ENCODE results near the gene ADRA2B. TPM values are rescaled to one million over a fixed set of nuclear protein-coding genes. Genes with fewer than 3 reads are reported as not detected.
"Not testable (repeated sequence)": the region's sequence is repeated elsewhere in the genome, so short reads cannot be mapped to it uniquely, and the experiment has no call there.

ADRA2B gene
- total RNA-seq, 1 donor from 2014 or later: 0.32 TPM

DNA sequence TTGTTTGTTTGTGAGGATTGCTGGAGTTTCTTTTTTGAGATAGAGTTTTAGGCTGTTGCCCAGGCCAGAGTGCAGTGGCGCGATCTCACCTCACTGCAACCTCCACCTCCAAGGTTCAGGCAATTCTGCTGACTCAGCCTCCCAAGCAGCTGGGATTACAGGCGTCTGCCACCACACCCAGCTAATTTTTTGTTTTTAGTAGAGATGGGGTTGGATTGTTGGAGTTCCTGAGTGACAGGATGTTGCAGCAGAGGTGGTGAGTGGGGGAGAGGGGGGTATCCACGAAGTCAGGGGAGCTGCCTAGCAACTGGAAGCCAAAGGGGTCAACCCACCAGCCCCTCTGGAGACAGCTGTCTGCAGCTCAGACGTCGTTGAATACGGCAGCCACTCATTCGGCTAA lies 46.5 kb downstream of the ADRA2B start:
- not testable (repeated sequence) for DNase-seq, H3K4me3 ChIP-seq, ATAC-seq

DNA sequence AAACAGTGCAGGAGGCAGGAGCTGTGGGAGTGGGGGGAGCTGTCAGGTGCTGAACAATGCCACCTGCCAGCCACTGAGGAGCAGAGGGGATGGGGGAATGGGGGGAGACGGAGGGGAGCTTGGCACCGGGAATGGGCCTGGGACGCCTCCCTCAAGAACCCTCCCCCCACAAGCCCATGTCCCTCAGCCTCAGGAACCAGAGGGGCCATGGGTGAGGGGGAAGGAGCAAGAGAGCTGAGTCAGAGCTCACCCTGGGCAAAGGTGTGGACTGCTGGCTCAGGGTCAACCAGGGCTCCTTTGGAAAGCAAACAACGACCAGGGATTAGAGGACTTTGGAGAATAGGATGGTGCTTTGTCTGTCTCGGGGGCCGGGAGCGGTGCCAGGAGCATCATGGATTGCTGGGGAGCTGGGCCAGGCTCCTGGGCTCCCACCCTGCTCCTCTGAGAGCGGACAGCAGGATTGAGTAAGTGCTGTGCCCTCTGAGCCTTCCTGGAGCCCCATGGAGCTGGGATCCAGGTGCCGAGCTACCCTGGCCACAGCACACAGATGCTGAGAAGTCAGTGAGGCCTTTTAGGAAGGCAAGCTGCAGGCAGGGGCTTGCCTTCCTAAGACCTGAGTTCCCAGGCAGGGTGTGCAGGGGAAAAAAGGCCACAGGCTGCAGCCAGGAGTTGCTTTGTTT lies 48.3 kb downstream of the ADRA2B start:
- H3K27ac ChIP-seq: not testable (repeated sequence)

More for the DNA sequence above, 46.5 kb downstream of the ADRA2B start:
- H3K4me1 ChIP-seq; intact Hi-C loops (cut with DNase I); H3K27ac ChIP-seq; H3K27me3 ChIP-seq (ENCODE audit: low read depth); H3K9me3 ChIP-seq; H3K36me3 ChIP-seq: not testable (repeated sequence)

DNA sequence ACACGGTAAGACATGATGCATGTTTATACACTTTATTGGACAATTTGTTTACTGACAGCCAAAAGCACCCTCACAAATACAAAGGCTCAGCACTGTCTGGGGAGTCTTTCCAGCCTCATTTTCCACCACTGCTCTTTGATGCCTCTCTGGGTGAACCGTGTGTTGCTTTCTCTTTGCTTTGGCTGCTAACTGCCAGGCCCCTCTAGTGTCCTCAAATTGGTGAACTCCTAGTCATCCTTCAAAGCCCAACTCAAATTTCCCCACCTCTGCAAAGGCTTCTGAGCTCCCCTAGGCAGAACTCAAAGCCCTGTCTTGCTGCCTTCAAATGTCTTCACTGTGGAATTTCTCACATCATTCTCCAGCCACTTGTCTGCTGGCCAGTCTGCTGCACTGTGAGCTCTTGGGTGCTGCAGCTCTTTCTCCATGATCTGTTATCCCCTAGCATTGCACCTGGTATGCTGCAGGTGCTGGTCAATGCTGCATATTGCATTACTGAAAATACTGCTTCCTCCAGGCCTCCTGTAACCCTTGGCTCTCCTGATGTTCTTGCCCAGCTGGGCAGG lies 49.2 kb downstream of the ADRA2B start:
- H3K4me1 ChIP-seq; H3K27ac ChIP-seq; DNase-seq; H3K36me3 ChIP-seq; H3K9me3 ChIP-seq; H3K4me3 ChIP-seq; ATAC-seq; H3K27me3 ChIP-seq (ENCODE audit: low read depth); intact Hi-C loops (cut with DNase I): not testable (repeated sequence)

More for the DNA sequence above, 48.3 kb downstream of the ADRA2B start:
- H3K9me3 ChIP-seq; DNase-seq; H3K4me1 ChIP-seq; H3K36me3 ChIP-seq; ATAC-seq; intact Hi-C loops (cut with DNase I); H3K27me3 ChIP-seq (ENCODE audit: low read depth); H3K4me3 ChIP-seq: not testable (repeated sequence)

DNA sequence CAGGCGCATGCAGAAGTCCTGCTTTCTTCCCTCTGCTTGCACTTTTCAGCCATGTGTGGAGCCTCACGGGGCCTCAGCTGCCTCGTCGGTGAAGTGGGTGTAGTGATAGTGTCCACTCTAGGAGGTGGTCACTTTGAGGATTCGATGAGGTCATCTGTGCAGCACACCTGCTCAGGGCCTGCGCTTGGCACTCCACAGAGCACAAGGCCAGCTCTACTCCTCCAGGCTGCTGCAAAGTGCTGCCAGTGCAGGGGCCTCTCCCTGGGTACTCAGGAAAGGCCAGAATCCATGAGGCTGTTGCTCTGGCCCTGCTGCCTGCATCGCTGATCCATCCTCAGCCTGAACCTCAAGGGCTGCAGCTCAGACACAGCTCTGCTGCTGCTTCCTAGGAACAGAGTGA lies 49.9 kb downstream of the ADRA2B start:
- ATAC-seq; H3K27me3 ChIP-seq (ENCODE audit: low read depth); H3K27ac ChIP-seq; H3K36me3 ChIP-seq; DNase-seq; intact Hi-C loops (cut with DNase I); H3K4me1 ChIP-seq; H3K9me3 ChIP-seq; H3K4me3 ChIP-seq: not testable (repeated sequence)

DNA sequence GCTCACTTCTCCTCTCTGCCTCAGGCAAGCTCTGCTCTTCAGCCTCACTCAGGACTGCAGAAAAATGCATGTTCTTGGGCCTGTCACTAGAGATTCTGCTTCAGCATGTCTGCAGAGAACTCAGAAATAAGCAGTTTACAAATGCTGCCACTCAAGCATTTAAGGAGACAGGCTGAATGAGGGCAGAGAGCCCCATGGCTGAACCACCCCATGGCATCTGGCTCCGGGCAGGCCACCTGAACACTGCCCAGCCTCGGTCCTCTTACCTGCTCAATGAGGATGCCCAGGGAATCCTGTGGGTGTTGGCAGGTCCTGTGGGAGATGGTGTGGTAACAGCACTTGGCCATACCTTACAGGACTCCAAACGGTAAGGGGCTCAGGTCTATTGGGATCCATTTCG lies 50.4 kb downstream of the ADRA2B start:
- intact Hi-C loops (cut with DNase I); H3K4me1 ChIP-seq; H3K27ac ChIP-seq; ATAC-seq; H3K9me3 ChIP-seq; H3K36me3 ChIP-seq; H3K27me3 ChIP-seq (ENCODE audit: low read depth); DNase-seq; H3K4me3 ChIP-seq: not testable (repeated sequence)

DNA sequence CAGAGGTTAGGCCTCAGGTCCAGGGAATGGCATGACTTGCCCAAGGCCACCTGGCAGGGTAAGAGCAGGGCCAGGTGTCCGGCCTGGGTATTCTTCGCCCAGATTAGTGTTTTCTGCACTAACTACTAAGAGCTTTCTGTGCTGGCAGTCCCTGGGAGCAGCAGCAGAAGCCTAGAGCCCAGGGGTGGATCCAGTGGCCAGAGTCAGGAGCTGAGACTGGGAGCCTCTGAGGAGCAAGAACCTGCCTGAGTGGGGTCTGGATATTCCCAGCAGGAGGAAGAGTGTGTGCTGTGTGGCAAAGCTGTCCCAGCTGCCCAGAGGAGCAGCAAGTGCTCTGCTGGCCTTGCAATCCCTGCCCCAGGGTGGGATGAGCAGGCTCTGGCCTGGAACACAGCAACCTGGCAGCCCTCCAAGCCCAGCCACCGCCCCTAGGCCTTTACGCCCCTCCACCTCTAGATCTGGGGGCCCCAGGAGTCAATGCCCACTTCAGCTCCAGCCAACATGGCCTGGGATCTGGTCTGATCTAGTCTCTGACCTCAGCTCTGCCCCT lies 50.9 kb downstream of the ADRA2B start:
- H3K27ac ChIP-seq: no peak overlapping the region
- no peaks in the 10 kb centered on the region for H3K9me3 ChIP-seq
- TF ChIP-seq, protein P1, sequence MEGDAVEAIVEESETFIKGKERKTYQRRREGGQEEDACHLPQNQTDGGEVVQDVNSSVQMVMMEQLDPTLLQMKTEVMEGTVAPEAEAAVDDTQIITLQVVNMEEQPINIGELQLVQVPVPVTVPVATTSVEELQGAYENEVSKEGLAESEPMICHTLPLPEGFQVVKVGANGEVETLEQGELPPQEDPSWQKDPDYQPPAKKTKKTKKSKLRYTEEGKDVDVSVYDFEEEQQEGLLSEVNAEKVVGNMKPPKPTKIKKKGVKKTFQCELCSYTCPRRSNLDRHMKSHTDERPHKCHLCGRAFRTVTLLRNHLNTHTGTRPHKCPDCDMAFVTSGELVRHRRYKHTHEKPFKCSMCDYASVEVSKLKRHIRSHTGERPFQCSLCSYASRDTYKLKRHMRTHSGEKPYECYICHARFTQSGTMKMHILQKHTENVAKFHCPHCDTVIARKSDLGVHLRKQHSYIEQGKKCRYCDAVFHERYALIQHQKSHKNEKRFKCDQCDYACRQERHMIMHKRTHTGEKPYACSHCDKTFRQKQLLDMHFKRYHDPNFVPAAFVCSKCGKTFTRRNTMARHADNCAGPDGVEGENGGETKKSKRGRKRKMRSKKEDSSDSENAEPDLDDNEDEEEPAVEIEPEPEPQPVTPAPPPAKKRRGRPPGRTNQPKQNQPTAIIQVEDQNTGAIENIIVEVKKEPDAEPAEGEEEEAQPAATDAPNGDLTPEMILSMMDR (IDR thresholded peaks at IDR 0.05): no peak
- no peaks in the 10 kb centered on the region for H3K36me3 ChIP-seq
- peaks cover 5% of the 10 kb centered on the region for H3K27me3 ChIP-seq (ENCODE audit: low read depth)
- ATAC-seq (no peak), DNase-seq (no peak)
- intact Hi-C loops (cut with DNase I): no loop called here
- H3K4me1 ChIP-seq: peaks cover 4% of the 10 kb centered on the region
- H3K4me3 ChIP-seq: no peak overlapping the region

DNA sequence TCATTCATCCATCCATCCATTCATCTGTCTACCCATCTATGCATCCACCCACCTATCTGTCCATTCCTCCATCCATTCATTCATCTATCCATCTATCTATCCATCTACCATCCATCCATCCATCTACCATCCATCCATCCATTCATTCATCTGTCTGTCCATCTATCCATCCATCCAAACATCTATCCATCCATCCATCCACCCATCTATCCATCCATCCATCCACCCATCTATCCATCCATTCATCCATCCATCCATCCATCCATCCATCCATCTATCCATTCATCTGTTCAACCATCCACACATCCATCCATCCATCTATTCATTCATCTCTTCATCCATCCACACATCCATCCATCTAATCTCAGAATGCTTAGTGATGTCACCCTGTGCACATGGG lies 51.6 kb downstream of the ADRA2B start:
- H3K36me3 ChIP-seq; DNase-seq; H3K4me1 ChIP-seq; H3K9me3 ChIP-seq; intact Hi-C loops (cut with DNase I); H3K27ac ChIP-seq; H3K4me3 ChIP-seq; H3K27me3 ChIP-seq (ENCODE audit: low read depth); ATAC-seq: not testable (repeated sequence)

DNA sequence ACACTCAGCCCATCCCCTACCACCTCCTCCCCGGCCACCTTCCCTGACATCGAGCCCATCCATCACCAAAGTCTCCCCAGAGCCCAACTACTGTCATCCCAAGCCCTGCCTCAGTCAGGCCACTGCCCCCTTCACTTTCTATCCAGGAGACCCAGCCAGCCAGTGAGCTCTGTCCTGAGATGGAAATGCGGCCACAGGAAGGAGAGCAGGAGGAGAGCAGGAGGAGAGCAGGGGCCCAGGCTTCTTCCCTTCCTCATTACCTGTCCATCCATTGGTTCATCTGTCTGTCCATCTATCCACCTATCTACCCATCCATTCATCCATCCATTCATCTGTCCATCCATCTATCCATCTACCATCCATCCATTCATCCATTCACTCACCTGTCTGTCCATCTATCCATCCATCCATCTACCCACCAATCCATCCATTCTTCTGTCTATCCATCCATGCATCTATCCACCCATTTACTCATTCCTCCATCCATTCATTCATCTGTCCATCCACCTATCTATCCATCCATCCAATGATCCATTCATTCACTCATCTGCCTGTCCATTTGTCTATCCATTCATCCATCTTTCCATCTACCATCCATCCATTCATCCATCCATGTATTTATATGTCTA lies 52.2 kb downstream of the ADRA2B start:
- H3K9me3 ChIP-seq; H3K36me3 ChIP-seq; H3K27me3 ChIP-seq (ENCODE audit: low read depth); intact Hi-C loops (cut with DNase I); DNase-seq; H3K27ac ChIP-seq; ATAC-seq; H3K4me1 ChIP-seq; H3K4me3 ChIP-seq: not testable (repeated sequence)

Measured in lower lobe of right lung (tissue), 2 donors.